Fibroblast of skin of left biceps (primary cell): ENCODE results near the gene ACAA2.

Experiments
- DNase-seq, 2 experiments: peaks; one replicate each; pipeline ENCODE4 v3.0.0-alpha.2; 2013; ENCODE audit warnings: low read depth in 2 of 2

The ACAA2 gene

DNA sequence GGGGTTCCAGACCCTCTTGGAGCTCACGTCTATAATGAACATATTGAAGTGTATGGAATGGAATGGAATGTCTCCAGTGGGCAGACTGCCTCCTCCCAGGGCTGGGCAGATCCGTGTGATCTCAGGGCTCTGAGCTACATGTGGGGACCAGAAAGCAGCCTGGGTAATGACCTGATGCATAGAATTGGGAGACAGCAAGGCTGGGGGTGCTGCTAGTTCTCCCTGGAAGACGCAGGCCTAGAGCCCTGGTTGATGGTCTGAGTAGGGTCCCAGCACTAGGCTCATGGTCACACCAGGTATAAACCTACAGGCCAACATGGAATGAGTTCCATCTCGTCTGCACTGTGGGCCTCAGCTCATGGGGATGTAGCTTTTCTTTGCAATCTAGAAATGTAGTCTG is 46.7 kb downstream of the ACAA2 start:
- no peak for DNase-seq

DNA sequence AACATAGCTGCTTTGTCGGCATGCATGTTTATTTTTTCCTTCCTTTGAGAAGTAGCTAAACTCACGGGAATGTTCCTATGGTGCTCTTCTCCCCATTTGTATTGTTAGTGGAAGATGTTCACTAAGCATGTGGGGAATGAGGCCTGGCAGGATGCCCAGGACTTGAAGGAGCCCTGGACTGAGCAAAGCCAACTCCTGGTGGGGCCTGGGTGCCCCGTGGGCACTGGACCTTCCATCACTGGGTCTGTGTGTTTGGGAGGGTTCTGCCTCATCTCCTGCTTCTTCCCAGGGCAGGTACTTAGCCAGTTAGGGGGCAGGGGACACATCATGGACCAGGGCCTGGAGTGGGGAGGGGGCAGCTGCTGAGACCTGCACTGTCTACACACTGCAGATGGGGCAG is 49.3 kb downstream of the ACAA2 start:
- DNase-seq = no peak

DNA sequence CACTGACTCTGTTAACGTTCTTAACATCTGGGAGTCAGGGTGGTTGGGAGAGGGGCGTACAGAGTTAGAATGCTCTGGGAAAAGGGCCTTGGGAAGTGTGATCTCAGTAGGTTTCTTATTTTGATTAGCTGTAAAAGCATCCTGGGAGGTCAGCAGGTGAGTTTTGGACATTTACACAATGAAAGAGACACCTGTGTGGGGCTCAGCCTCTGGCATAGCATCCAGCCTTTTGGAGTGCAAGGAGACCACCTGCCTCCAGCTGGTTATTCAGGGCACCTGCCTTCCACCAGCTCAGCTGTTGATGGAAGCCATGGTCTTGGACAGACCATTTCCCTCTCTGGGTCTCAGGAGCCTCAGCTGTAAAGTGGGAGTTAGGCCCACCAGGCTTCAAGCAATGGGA is 49.7 kb downstream of the ACAA2 start:
- DNase-seq = no peak

DNA sequence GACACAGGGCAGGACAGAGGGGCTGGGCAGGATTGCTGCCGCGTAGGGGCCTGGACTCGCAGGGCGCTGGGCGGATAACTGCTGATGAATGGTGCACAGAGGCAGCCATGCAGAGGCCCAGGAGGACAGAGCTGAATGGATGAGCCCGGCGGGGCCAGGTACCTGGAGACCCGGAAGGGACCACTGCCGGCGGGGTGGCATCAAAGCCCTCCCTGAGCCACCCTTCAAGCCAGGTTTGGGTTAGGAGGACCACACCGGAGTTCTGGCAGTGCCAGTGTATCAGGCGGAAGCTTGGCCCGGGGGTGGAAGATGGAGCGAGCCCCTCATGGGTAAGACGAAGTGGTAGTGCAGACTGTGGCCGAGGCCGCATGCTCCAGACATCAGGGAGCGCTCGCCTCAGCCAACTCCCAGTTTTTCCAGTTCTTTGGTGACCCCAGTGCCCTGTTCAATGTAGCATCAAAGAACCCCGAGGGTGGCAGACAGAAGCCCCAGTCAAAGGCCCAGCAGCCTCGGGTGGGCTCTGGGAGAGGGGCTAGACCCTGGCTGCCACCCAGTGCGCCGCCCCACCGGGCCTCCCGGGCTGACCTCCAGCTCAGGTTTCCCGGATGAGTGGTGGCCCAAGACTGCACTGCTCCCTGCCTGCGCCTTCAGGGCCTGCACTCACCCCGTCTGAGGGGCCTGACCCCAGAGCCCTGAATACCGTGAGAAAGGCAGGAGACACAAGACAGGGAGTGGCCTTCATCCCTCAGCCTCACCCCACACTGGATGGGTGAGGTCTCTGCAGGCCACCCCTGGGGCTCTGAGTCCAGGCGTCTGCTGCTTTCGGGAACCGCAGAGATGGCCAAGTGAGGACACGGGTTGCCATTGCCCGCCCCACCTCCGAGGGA is 50.9 kb downstream of the ACAA2 start:
- no peak for DNase-seq

DNA sequence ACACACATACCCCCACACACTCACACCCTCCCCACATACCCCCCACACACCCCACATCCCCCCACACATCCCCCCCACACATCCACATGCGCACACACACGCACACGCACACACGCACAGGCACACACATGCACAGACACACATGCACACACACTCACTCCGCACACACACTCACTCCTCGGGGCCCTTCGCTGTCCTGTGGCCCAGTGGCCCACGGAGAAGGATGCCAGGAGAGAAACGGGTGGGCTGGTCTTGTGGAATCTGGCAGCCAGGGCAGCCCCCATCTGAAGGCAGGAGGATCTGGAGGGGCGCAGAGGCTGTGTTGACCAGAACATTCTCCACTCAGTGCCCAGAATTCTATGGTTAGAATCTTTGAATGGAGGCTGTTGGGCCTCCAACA is 51.6 kb downstream of the ACAA2 start:
- DNase-seq = no peak

DNA sequence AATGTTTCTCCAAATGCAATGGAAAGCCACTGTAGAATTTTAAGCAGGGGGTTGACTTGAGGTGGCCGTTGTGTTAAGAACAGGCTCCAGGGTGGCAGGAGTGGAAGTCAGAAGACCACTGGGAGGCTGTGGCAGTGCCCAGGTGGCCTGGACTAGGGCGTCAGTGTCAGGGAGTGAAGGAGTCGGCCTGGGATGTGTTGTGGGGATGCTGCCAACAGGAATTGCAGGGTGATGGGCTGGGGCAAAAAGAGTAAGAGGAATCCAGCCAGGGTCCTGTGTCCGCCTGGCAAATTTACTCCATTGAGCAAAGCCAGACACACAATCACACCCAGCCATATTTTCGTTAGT is 55.1 kb downstream of the ACAA2 start:
- DNase-seq = no peak

DNA sequence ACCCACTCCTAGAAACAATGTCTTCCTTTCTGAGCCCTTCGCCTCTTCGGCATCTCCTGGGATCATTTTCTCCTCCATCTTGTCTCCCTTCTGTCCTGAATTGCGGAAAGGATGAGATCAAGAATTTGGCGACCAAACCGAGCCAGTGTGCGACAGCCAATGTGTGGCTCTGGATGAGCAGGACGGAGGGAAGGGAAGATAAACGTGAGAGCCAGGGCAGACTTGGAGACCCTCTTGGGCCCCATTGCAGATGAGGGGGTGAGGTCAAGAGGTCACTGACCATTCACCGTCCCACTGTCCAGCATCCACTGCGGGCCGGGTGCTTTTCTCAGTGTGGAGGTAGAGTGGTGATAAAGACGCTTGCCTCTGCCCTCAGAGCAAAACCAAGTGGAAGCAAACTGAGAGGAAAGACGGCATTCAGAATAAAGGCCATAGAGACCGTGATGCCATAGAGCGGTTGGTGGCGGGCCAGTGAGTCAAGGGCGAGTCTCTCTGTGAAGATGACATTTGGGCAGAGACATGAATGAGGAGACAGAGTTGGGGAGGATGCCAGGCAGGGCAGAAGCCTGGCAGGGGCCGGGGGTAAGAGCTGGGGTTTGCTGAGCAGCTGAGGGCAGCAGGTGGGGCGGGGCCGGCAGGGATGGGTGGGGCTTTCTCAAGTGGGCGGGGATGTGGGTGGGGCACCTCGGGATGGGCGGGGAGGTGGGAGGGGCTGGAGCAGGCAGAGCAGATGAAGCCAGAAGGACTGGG is 55.6 kb downstream of the ACAA2 start:
- no peak for DNase-seq

DNA sequence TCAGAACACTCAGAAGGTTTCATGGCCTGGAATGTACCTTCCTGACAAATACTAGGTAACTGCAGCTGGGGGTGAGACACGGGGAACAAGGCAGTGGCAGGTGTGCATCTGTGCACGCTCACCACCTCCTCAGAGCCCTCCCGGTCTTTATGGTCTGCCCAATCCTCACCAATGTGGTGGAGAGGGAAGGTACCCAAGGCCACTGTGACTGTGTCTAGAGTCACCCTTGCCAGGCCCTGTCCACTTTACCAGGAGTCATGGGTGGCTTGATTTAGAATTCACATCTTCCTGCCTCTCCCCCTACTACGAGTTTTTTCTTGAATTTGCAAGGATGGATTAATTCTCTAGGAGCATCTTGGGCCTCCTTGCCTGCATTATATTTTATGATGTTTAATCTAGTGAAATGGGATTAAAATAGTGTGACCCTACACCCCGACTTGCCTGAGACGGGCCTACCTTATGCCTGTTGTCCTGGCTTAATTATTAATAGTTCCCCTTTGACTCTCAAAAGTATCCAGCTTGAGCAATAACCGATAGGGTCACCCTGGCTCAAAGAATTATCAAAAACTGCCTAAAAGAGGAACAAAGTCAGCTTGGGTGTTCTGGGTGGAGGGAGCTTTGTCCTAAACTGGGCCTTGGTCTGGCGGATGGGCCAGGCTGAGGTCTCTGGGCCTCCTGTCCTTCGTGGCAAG is 56.5 kb downstream of the ACAA2 start:
- no peak for DNase-seq

DNA sequence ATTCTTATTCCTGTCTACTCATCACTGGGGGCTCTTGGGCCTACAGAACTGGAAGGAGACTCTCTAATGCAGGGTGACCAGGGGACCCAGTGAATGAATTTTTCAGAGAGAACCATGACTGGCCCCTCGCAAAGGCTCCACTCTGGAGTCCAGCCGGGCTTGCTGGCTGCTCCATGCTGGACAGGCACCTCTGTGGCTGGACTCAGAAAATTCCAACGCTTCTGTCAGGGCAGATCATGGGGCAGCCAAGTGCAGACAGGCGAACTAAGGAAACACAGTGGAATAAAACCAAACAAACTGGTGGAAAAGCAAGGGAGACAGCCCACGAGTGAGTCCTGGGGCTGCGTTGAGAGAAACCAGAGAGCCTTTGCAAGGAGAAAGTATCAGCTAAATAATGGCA is 57.2 kb downstream of the ACAA2 start:
- no peak for DNase-seq

DNA sequence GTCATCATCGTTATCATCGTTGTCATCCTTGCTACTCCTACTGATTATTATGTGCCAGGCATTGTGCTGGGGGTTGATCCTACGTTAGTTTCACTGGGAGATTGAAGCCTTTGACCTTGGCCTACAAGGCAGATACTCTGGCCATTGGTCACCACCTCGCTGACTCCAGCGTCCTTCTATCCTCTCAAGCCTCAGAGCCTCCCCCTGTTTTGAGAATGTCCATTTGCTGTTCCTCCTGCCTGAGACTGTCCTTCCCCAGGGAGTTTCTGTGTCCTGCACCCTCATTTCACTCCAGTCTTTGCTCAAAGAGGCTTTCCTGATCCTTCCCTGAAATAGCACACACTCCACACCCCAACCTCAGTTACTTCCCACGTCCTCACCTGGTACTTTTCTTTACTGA is 57.8 kb downstream of the ACAA2 start:
- DNase-seq = no peak

DNA sequence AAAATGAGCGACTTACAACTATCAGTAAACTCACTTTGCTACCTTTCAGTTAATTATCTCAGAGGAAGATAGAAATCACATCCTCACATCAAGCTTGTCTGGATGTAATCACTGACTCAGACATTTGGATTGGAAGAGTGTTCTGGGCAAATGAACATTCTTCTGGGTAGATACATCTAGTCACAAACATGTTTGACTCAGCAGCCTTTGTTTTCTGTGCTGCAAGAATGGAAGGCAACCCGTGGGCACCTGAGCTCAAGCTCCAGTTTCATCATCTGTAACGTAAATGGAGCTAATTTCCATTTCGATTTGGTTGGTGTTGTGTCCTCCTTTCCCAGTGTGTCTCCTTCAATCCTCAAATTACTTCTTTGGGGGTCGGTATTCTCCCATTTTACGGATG is 58.5 kb downstream of the ACAA2 start:
- DNase-seq = no peak

DNA sequence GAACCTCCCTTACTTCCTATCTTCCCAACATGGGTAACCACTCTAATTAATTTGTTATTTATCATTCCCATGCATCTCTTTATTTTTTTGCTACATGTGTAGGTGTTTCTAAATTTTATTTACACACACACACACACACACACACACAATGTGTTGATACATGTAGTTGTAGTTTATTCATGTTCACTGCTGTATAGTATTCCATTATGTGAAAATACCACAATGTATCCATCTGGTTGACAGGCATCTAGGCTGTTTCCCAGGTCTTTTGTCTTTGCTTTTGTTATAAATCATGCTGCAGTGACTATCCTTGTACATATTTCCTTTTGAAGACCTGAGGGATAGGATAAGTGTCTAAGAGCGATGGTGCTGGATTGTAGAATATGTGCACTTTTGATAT is 59.7 kb downstream of the ACAA2 start:
- no peak for DNase-seq

DNA sequence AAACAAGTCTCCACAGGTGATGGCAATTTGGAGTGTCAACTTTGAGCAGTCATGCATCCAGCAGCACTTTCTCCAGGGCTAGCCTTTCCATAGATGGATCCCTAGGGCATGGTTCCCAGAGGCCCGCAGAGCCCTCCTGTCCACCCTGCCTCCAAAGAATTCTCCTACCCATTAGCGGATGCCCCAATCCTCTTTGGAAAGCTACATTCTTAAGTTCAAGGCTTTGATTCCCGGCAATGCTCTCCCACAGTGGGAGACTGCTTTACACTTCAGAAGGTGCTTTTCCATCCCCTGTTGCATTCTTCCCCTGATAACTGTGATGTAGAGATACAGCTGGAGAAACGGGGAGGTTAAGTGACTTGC is 61.3 kb downstream of the ACAA2 start:
- DNase-seq = no peak

DNA sequence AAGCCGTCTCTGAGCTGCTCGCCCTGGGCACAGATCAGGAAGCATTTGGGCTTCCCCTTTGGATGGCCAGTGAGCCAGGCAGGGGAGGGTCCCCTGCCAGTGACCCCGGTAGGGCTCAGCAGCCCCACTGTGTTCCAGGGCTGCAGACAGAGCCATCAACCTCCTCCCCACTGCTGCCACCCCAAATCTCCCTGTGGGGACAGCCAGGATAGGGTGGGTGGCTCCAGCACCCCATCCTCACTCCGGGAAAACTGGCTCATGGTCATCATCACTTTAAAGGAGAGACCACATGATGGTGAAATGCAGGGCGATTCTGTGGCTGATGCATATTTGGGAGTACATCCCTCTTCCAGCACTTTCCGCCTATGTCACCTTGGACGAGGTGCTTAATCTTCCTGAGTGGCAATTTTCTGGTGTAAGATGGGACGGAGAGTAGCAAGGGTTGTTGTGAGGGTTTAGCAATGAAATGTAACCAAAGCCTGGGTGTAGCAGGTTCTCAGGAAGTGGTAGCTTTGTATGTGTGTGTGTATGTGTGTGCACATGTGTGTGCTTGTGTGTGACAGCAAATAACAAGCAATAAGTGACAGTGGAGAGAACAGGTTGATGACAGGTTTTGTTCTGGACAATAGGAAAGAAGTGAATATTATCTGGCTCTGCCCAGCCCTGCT is 61.8 kb downstream of the ACAA2 start:
- no peak for DNase-seq

DNA sequence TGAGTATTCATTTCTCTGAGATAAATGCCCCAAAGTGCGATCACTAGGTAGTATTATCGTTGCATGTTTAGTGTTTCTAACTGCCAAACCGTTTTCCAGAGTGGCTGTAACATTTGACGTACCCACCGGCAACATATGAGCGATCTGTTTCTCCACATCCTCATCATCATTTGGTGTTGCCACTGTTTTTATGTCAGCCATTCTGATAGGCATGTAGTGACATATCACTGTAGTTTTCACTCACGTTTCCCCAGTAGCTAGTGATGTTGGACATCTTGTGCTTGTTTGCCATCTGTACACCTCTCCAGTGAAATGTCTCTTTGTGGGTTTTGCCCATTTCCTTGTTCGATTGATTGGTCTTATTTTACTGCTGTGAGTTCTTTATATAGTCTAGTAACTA is 63.8 kb downstream of the ACAA2 start:
- no peak for DNase-seq

DNA sequence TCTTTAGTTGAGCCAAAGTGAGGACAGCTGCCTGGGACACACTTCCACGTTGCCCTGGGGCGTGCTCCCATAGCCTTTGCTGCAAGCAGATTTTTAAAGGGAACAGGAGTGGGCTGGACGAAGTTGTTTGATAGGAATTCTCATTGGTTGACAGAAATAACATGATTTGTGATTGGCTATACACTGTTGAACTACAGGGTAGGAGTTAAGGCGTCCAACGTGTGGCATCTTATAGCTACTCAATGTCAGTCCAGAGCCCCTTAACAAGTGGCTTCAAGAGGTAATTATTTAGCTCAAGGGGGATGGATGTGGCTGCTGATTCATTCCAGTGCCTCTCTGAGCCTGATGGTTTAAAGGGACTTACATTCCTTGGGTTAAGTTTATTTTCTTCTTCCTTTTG is 65.5 kb downstream of the ACAA2 start:
- DNase-seq = no peak

DNA sequence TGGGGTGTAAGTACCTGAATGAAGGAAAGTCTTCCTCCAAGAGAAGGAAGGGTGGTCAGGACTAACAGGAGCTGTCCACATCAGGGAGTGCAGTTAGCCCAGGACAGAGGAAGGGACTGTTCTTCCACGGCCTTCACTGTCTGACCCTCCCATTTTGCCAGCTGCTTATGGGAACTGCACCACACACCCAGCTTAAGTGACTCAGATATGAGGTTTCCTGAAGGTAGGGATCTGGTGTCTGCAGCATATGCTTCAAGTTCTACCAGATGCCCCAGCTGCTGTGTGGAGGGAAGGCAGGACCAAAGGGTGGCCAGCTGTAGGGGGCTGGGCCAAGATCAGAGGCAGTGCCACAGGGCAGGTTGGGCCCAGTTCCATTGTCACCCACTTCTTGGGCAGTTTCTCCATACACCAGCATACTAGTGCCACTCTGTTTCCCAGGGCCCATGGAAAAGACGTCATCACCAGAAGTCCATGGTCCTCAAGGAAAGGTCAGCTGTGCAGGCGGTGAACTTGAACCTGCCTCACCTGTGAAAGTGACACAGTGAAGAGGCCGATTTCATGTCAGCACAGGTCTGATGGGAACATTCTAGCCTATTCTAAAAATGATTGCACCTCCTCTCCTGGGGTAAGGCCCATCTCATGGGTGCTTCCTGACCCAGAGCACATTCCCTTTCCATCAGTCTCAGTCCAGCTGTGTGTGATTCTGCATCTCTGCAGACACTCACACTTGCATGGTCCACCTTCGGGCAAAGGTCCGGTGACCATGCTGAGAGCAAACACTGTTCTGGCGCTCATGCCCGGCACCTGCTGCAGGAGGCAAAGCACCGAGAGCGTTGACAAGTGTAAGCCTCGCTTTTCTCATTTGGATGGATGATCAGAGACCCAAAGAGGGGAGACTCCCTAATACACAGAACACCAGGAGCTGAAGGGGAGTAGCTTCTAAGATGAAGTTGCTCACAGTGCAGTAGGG is 68.0 kb downstream of the ACAA2 start:
- DNase-seq = no peak

DNA sequence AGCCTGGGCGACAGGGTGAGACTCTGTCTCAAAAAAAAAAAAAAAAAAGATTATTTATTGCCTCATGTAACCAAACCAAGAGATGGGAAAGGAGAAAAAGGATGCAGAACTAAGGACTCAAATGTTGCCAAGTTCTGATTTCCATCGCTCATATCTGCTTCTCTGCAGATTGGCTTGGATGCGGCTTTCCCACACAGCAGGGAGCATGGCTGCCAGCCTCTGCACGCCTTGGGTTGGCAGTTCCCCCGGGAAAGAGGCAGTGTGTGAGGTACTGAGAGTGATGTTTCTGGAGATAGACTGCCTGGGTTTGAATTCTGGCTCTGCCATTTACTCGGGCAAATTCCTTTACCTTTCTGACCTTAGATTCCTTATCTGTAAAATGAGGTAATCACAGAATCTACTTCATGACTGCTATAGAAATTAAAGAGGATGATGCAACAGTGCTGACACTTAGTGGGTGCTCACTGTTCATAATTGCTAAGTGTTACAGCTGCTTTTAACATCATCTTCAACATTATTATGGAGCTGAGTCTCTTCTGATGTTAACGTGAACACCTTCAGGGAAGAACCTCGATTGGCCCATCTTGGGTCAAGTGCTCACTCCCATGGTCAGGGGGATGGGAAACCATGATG is 68.8 kb downstream of the ACAA2 start:
- DNase-seq = no peak

DNA sequence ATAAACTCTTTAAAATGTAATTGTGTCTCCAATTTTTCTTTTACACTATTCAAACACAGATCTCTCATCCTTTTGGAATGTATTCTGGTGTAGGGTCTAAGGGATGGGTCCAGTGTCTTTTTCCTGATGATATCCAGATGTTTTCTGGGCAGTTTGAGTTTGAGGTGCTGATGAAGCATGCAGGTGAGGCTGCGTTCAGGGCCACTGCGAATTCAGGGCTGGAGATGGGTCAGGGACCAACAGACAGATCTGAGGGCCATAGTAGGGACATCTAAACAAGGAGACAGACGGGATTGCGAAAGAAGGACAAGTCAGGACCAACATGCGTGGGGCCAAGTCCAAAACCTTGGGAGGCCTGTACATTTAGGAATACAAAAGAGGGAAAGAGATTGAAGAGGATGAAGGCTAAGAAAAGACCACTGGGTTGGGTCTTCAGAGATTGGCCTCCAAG is 70.2 kb downstream of the ACAA2 start:
- no peak for DNase-seq

DNA sequence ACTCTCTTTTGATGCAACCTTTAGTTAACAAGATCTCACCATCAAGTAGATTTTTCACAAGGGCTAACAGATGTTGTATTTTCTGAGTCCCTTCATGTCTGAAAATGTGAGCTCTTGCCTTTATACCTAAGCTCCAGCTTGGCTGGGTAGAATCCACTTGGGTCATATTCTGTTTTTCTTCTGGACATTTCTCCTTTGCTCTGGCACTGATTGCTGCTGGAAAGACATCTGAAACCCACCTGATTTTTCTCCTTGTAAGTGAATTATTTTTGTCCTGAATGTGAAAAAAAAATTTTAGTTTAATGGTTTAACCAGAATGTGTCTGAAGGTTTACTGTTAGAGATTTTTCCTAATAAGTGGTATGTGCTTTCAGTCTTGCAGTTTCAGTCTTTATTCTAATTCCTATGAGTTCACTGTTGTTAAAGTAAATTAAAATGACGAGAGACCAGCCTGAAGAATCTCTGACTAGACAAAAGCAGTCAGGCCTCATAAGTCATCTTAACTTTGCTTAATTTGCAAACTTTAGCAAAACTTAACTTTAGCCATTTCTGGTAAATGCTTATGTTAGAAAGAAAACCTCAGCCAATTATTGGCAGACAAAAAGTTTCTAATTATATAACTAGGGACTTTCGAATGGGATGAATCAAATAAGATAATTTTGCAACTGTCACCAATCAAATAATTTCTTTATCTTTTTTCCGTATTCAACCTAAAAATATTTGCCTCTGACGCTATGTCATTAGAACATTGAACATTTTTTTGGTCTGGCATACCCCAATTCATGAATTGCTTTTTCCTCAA is 70.8 kb downstream of the ACAA2 start:
- peak; percentile 71 to 72 for DNase-seq
